H9 (cell line): ENCODE results near the gene RABGAP1L. TPM values are rescaled to one million over a fixed set of nuclear protein-coding genes. Genes with fewer than 3 reads are reported as not detected.

Experiments
- DNase-seq: peaks from one replicate; pipeline ENCODE4 v3.0.0-alpha.2; 2017
- H2AFZ ChIP-seq: one replicate; pipeline ENCODE4 v1.6.1; 2013; ENCODE audit warnings: mild to moderate bottlenecking, low read length, control low read depth, moderate library complexity
- H2AK5ac ChIP-seq: 2 replicates; pipeline ENCODE4 v1.6.1; 2013; ENCODE audit warnings: low read length, control low read depth, mixed read lengths; ENCODE audit not compliant: insufficient read length
- H2BK120ac ChIP-seq: one replicate; pipeline ENCODE4 v1.6.1; 2013; ENCODE audit warnings: low read depth, mild to moderate bottlenecking, low read length, control low read depth, inconsistent platforms; ENCODE audit not compliant: poor library complexity, severe bottlenecking
- H2BK12ac ChIP-seq: 2 replicates; pipeline ENCODE4 v1.6.1; 2013; ENCODE audit warnings: low read length, control low read depth, mixed read lengths, low read depth; ENCODE audit not compliant: insufficient read length
- H2BK15ac ChIP-seq: 2 replicates; pipeline ENCODE4 v1.6.1; 2013; ENCODE audit warnings: low read depth, low read length, control low read depth
- H2BK20ac ChIP-seq: one replicate; pipeline ENCODE4 v1.6.1; 2013; ENCODE audit warnings: low read depth, mild to moderate bottlenecking, low read length, control low read depth, inconsistent platforms; ENCODE audit not compliant: poor library complexity, severe bottlenecking
- H2BK5ac ChIP-seq: 2 replicates; pipeline ENCODE4 v1.6.1; 2013; ENCODE audit warnings: low read length, control low read depth, mixed read lengths; ENCODE audit not compliant: insufficient read length
- H3K14ac ChIP-seq: 2 replicates; pipeline ENCODE4 v1.6.1; 2013; ENCODE audit warnings: low read length, control low read depth; ENCODE audit not compliant: insufficient read depth
- H3K18ac ChIP-seq: 2 replicates; pipeline ENCODE4 v1.6.1; 2013; ENCODE audit warnings: low read depth, mild to moderate bottlenecking, mixed read lengths, low read length, control low read depth; ENCODE audit not compliant: insufficient read length
- H3K23ac ChIP-seq: 2 replicates; pipeline ENCODE4 v1.6.1; 2013; ENCODE audit warnings: low read length, control low read depth, mixed read lengths, low read depth; ENCODE audit not compliant: insufficient read length
- H3K23me2 ChIP-seq: 2 replicates; pipeline ENCODE4 v1.6.1; 2013; ENCODE audit warnings: low read depth, mild to moderate bottlenecking, mixed read lengths, low read length, control low read depth; ENCODE audit not compliant: insufficient read length, poor library complexity, severe bottlenecking
- H3K27ac ChIP-seq: 2 replicates; pipeline ENCODE4 v1.5.1; 2013; ENCODE audit warnings: low read length, control low read depth, mixed read lengths, low read depth; ENCODE audit not compliant: insufficient read length
- H3K27me3 ChIP-seq: 2 replicates; pipeline ENCODE4 v1.6.1; 2013; ENCODE audit warnings: low read length, control low read depth, inconsistent platforms; ENCODE audit not compliant: insufficient read depth
- H3K4ac ChIP-seq: 2 replicates; pipeline ENCODE4 v1.6.1; 2013; ENCODE audit warnings: low read depth, mild to moderate bottlenecking, control low read depth, inconsistent platforms, low read length, moderate library complexity
- H3K4me1 ChIP-seq: 2 replicates; pipeline ENCODE4 v1.6.1; 2013; ENCODE audit warnings: low read length, control low read depth, inconsistent platforms; ENCODE audit not compliant: insufficient read depth
- H3K4me2 ChIP-seq: 2 replicates; pipeline ENCODE4 v1.6.1; 2013; ENCODE audit warnings: low read length, control low read depth, mixed read lengths; ENCODE audit not compliant: insufficient read length, insufficient read depth
- H3K56ac ChIP-seq: 2 replicates; pipeline ENCODE4 v1.6.1; 2013; ENCODE audit warnings: low read depth, mild to moderate bottlenecking, mixed read lengths, low read length, control low read depth; ENCODE audit not compliant: insufficient read length
- H3K79me1 ChIP-seq: 2 replicates; pipeline ENCODE4 v1.6.1; 2013; ENCODE audit warnings: low read depth, mild to moderate bottlenecking, moderate library complexity, low read length, control low read depth, inconsistent platforms; ENCODE audit not compliant: insufficient read depth, poor library complexity, severe bottlenecking
- H3K79me2 ChIP-seq: 2 replicates; pipeline ENCODE4 v1.6.1; 2013; ENCODE audit warnings: low read length, control low read depth, inconsistent platforms; ENCODE audit not compliant: insufficient read depth
- H3K9ac ChIP-seq: 2 replicates; pipeline ENCODE4 v1.6.1; 2013; ENCODE audit warnings: low read length, control low read depth, mixed read lengths; ENCODE audit not compliant: insufficient read length; ENCODE audit errors: extremely low read depth
- H3K9me3 ChIP-seq: one replicate; pipeline ENCODE4 v1.6.1; 2013; ENCODE audit warnings: low read depth, low read length, inconsistent platforms; ENCODE audit not compliant: control insufficient read depth
- H3T11ph ChIP-seq: one replicate; pipeline ENCODE4 v1.6.1; 2013; ENCODE audit warnings: mild to moderate bottlenecking, low read length, control low read depth, inconsistent platforms
- H4K20me1 ChIP-seq: one replicate; pipeline ENCODE4 v1.6.1; 2013; ENCODE audit not compliant: control insufficient read depth, insufficient read length, insufficient read depth
- H4K5ac ChIP-seq: 2 replicates; pipeline ENCODE4 v1.6.1; 2013; ENCODE audit warnings: low read depth, mild to moderate bottlenecking, mixed read lengths, low read length, control low read depth; ENCODE audit not compliant: insufficient read length
- H4K8ac ChIP-seq: replicated peaks from 2 replicates; pipeline ENCODE4 v1.6.1; 2013; ENCODE audit warnings: low read length, control low read depth, mixed read lengths, low read depth; ENCODE audit not compliant: insufficient read length
- H4K91ac ChIP-seq: 2 replicates; pipeline ENCODE4 v1.6.1; 2013; ENCODE audit warnings: low read depth, mild to moderate bottlenecking, moderate library complexity, mixed read lengths, low read length, control low read depth; ENCODE audit not compliant: insufficient read length
- H3K27ac Mint-ChIP-seq, 3 experiments: 2 replicates in 2 of 3; 3 replicates in 1 of 3; pipeline ENCODE4 v1.8.0; 2020 to 2021; ENCODE audit warnings: mixed read lengths in 3 of 3, mild to moderate bottlenecking in 1 of 3, moderate library complexity in 1 of 3
- H3K27me3 Mint-ChIP-seq: 2 replicates; pipeline ENCODE4 v1.8.0; 2021; ENCODE audit warnings: low read depth, mild to moderate bottlenecking, moderate library complexity, mixed read lengths
- H3K36me3 Mint-ChIP-seq, 3 experiments: 2 replicates in 2 of 3; 3 replicates in 1 of 3; pipeline ENCODE4 v1.8.0; 2020 to 2021; ENCODE audit warnings: low read depth in 3 of 3, mixed read lengths in 3 of 3; ENCODE audit not compliant: insufficient read depth in 1 of 3
- H3K4me1 Mint-ChIP-seq, 2 experiments: 2 replicates each; pipeline ENCODE4 v1.8.0; 2020; ENCODE audit warnings: mixed read lengths in 2 of 2
- H3K4me3 Mint-ChIP-seq, 2 experiments: 2 replicates in 1 of 2; 3 replicates in 1 of 2; pipeline ENCODE4 v1.8.0; 2020 to 2021; ENCODE audit warnings: mild to moderate bottlenecking in 2 of 2, mixed read lengths in 2 of 2, moderate library complexity in 1 of 2
- H3K9me3 Mint-ChIP-seq, 2 experiments: 2 replicates in 1 of 2; 3 replicates in 1 of 2; pipeline ENCODE4 v1.8.0; 2020; ENCODE audit warnings: mild to moderate bottlenecking in 2 of 2, mixed read lengths in 2 of 2, moderate library complexity in 1 of 2
- CTCF ChIP-seq: fragments of 200-600 bp; sonication (generic); conservative IDR thresholded peaks from 3 replicates; pipeline ENCODE4 v1.8.0; 2021; ENCODE audit warnings: antibody characterized with exemption, mild to moderate bottlenecking
- total RNA-seq: library from RNA; stranded (reverse); gene quantifications from 2 replicates; pipeline ENCODE4 v1.2.1, GENCODE V29; 2021

Gene RABGAP1L
- total RNA-seq, 1 experiment from 2014 or later = 147 TPM

- Histone ChIP-seq H4K20me1 (no peaks in the 10 kb centered on the region), H3K9ac (no peak overlapping the region), H3K9me3 (no peaks in the 10 kb centered on the region), H4K91ac (no peak overlapping the region), H2BK20ac (no peak overlapping the region), H3T11ph (no peak overlapping the region), H3K79me1 (peaks cover 3% of the 10 kb centered on the region), H3K18ac (no peak overlapping the region), H3K4me1 (no peaks in the 10 kb centered on the region), H3K27ac (no peak overlapping the region), H3K27me3 (no peaks in the 10 kb centered on the region), H3K23ac (no peak overlapping the region), H3K23me2 (no peaks in the 10 kb centered on the region), H2BK12ac (no peak overlapping the region), H3K4me2 (no peak overlapping the region), H2BK5ac (no peak overlapping the region), H3K14ac (no peak overlapping the region), H3K79me2 (no peaks in the 10 kb centered on the region), H3K56ac (no peak overlapping the region), H2BK15ac (no peak overlapping the region), H4K8ac (no peak overlapping the region), H4K5ac (no peak overlapping the region), H2AK5ac (no peak overlapping the region), H2BK120ac (no peak overlapping the region), H3K4ac (no peak overlapping the region), H2AFZ (no peak overlapping the region)
- Mint-ChIP-seq H3K27me3 (no peaks in the 10 kb centered on the region), H3K27ac (peak overlapping the region; percentile 26 to 76 (median 66); a peak in 4 of 7 replicates), H3K4me3 (no peak overlapping the region), H3K36me3 (peaks cover 30 to 72% (median 66%) of the 10 kb centered on the region in 3 experiments; a peak in 6 of 7 replicates), H3K9me3 (no peaks in the 10 kb centered on the region), H3K4me1 (no peaks in the 10 kb centered on the region)
- no peak for TF ChIP-seq CTCF
- no peak for DNase-seq
Measured at GRCh38 chr1:174971466-174971865, 812.1 kb downstream of the RABGAP1L start.
